HEK293T (cell line): ENCODE measurements around the gene RGS7.

ENCODE experiments used
- ARNT ChIP-seq: fragments of 450-650 bp; IDR thresholded peaks from 2 replicates; pipeline ENCODE4 v1.6.1; 2017; ENCODE audit warnings: mild to moderate bottlenecking
- BHLHE40 ChIP-seq: fragments of 450-650 bp; IDR thresholded peaks from 2 replicates; pipeline ENCODE4 v1.6.1; 2016; ENCODE audit warnings: mild to moderate bottlenecking, moderate library complexity, borderline replicate concordance
- ELF4 ChIP-seq: fragments of 450-650 bp; IDR thresholded peaks from 2 replicates; pipeline ENCODE4 v1.6.1; 2017; ENCODE audit warnings: antibody characterized with exemption
- FOXA1 ChIP-seq: fragments of 450-650 bp; IDR thresholded peaks from 2 replicates; pipeline ENCODE4 v1.6.1; 2016; ENCODE audit warnings: mild to moderate bottlenecking
- FOXK2 ChIP-seq: fragments of 450-650 bp; IDR thresholded peaks from 2 replicates; pipeline ENCODE4 v1.6.1; 2016; ENCODE audit warnings: mild to moderate bottlenecking
- HDGF ChIP-seq: fragments of 450-650 bp; IDR thresholded peaks from 2 replicates; pipeline ENCODE4 v1.6.1; 2017; ENCODE audit warnings: antibody characterized with exemption, borderline replicate concordance
- LEF1 ChIP-seq: fragments of 450-650 bp; IDR thresholded peaks from 2 replicates; pipeline ENCODE4 v1.6.1; 2017; ENCODE audit warnings: mild to moderate bottlenecking, borderline replicate concordance
- NFRKB ChIP-seq: fragments of 450-650 bp; IDR thresholded peaks from 2 replicates; pipeline ENCODE4 v1.6.1; 2016; ENCODE audit warnings: mild to moderate bottlenecking, moderate library complexity
- PKNOX1 ChIP-seq: fragments of 450-650 bp; IDR thresholded peaks from 2 replicates; pipeline ENCODE4 v1.6.1; 2016
- SP1 ChIP-seq: fragments of 450-650 bp; IDR thresholded peaks from 2 replicates; pipeline ENCODE4 v1.6.1; 2017
- ZNF384 ChIP-seq: fragments of 450-650 bp; IDR thresholded peaks from 2 replicates; pipeline ENCODE4 v1.6.1; 2016

DNA sequence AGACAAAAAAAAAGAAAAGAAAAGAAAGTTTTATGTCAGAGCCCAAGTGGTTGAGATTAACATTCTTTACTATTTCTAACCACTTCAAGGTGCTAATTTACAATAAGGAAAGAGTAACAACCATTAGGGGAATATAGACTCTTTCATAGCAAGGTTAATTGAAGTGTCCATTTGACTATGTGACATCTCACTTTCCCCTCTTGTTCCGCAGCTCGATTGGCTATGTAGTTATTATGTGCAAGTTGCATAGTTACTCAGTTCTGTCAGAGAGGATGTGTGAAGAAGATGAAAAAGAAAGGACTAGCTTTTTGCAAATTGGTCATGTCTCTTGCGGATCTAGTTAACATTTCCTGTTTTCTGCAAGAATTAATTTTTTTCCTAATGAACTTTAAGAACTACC lies 273.7 kb downstream of the RGS7 start:
- TF ChIP-seq ELF4 (no peak), HDGF (no peak), PKNOX1 (no peak), ARNT (no peak), ZNF384 (no peak), SP1 (no peak), NFRKB (no peak), BHLHE40 (no peak), FOXK2 (no peak), LEF1 (no peak), FOXA1 (no peak)
